Stimulated activated CD4-positive, alpha-beta T cell treated with anti-CD3 and anti-CD28 coated beads, Interleukin-15, amount 100 ng/mL, for 48 hours (primary cell): ENCODE data around the gene TLX1.

Experiments used
- DNase-seq, 2 donors: peaks; one replicate each; pipeline ENCODE4 v3.0.0-alpha.2; 2020; ENCODE audit warnings: low read depth in 2 of 2

The TLX1 gene

DNA sequence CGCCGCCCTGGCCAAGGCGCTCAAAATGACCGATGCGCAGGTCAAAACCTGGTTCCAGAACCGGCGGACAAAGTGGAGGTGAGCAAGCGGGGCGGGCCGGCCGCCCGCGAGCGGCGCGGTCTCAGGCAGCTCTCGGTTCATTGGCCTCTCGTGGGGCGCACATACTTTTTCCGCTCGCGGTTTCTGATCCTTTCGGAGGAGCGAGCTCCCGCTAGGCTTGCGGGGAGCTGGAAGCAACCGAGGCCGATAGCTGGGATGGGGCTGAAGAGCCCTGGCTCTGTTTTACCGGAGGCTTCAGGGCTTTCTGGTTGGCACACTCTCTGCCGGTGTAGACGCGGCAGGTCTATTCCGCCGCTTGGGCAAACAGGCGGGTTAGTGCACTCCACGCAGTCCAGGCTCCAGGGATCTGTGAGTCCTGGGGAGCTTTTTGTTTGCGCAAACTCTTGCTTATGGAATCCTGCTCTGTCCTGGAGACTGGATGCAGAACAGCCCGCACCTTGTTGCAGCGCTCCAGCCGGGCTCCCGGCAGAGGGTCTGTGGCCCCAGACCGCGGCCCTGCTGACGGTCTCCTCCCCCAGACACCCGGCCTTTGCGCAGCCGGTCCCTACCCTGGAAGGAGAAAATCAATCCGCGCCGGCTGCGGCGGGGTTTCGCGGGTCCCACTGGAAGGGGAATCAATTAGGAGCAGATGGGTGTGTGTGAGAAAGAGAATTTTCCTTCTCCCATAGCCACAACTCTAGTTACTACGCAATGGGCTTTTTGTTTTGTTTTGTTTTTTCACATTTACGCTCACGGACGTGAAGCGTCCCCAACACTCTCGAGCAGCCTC is 3.4 kb downstream of the TLX1 start:
- DNase-seq, result no peak

DNA sequence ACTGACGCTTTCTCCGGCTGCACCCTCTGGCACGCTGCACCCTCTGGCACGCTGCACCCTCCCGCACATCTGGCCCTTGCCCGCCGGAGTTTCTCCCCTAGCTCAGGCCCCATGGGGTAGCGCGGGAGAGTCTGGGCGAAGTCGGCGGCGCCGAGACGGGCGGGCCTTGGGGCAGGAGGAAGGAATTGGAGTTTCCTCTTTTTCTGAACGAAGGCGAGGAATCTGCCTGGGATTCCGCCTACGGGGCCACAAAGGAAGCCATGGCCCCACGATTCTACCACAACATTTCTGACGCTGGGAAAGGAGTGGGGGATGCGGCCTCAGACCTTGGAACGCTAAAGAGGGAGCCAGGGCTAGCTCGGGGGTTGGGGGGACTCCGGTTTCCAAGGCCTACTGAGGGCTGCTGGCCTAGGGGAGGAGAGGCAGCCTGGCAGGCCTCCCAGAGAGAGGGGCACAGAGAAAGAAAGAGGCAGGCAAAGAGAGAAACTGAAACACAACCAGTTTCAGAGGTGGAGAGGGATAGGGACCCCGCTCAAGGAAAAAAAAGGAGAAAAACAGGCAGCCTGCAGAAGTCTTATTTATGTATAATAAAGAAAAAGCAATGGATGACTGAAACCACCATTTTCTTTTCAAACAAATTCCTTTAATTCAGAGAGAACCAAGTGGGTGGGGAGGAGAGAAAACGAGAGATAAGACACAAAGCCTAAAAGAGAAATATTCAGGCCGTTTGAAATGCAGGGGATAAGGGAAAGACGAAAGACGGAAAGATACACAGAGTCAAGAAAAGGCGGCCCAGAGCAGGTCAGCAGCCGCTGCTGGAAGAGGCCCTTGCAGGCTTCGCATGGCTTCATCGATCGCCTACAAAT is 4.3 kb downstream of the TLX1 start:
- no peak for DNase-seq

DNA sequence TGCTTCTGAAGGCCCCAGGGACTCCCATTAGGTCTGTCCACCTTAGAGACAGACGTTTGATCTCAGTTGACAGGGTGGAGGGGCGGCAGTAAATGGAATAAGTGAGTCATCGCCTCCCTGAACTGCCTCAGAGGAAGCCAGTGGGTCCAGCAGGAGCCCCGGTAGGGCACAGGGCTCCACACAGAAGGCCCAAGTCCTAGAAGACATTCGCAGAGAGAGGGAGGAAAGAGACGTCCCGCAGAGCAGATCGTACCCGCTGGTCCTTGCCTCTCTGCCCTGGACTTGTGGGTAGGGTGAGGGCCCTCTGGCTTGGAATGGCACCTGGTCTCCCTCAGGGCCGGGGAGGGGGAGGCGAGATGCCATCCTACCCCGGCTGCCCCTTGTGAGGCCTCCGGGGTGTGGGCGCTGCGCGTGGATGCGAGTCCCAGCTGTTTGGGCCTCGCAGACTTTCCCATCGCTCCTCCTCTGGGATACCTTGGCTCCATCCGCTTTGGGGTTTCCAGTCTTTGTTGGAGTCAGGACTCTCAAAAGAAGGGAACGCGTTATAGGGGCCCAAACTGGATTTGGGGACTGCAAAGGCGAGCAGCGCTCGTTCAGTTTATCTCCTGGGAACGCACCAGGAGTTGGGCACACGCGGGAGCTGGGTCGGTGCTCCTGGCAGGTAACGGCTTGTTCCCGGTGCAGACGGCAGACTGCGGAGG is 5.1 kb downstream of the TLX1 start:
- DNase-seq, result no peak

DNA sequence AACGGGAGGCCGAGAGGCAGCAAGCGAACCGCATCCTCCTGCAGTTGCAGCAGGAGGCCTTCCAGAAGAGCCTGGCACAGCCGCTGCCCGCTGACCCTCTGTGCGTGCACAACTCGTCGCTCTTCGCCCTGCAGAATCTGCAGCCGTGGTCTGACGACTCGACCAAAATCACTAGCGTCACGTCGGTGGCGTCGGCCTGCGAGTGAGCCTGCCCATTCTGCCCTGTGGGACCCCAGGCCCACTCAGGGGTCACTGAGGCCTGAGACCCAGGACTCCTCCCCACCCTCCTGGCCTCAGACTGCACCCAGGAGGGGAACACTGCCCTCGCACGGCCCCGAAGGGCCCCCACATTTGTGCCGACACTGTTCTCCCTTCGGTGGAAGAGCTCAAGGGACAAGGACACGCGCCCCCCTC is 5.6 kb downstream of the TLX1 start:
- DNase-seq, result no peak

DNA sequence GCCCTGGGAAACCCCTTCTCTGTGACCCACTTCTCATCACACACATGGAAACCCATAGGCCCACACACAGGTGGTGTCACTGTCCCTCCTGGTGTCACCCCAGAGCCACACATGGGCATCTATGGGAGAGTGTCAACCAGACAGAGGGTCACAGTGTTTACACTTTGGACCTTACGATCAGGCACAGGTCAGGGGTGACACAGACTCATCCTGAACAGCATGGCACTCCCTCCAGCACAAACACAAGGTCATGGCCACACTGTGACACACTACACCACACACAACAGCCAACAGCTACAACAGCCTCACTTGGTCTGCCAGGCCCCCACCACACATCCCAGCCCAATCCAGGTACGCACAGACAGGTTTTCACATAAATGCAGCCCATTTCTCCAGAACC is 6.2 kb downstream of the TLX1 start:
- no peak for DNase-seq

DNA sequence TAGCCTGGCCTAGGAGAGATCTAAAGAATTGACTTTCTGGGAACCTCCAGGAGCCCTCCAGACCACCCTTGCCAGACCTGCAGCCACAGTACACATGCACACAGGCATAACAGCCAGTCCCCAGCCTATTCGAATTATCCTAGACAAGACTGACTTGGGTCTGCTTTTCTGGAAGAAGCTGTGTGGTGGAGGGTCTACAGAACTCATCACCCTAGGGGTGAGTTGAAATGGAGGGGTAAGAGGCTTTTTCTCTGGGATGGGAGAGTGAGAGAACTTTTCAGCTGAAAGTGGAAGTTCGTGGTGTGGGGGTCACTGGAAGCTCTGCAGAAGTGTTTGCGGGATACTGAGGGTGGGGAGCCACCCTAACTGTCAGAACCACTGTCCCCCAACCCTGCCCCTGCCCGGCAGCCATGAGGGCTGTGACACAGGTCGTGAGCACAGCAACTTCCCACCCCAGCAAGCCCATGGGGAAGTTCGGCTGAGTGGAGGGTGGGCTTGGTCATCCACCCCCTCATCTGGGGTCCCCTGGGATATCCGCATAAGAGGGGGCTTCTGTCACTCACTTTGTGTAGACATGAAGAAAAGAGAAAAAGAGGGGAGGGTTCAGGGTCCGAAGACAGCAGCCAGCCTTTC is 7.8 kb downstream of the TLX1 start:
- no peak for DNase-seq

DNA sequence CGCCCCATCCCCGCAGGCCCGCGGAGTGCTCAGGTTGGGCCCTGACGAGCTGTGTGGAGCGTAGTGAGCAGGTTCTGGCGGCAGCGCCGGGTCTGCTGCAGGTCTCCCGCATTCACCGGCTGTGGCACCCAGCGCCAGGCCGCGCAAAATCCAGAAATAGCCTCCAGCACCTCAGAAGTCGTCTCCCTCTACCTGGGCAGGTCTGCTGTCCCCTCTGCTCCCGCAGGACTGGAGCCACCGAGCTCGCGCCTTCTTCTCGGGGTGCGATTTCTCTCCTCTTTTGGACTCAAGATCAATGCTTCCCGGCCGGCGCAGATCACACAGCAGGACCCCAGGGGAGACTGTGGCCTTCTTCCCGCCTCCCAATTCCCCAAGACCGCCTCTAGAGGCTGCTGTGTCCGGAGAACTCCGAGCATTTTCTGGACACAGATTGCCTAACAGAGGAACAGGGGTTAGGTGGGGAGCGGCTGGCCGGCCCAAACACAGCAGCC is 8.4 kb downstream of the TLX1 start:
- DNase-seq, result no peak

DNA sequence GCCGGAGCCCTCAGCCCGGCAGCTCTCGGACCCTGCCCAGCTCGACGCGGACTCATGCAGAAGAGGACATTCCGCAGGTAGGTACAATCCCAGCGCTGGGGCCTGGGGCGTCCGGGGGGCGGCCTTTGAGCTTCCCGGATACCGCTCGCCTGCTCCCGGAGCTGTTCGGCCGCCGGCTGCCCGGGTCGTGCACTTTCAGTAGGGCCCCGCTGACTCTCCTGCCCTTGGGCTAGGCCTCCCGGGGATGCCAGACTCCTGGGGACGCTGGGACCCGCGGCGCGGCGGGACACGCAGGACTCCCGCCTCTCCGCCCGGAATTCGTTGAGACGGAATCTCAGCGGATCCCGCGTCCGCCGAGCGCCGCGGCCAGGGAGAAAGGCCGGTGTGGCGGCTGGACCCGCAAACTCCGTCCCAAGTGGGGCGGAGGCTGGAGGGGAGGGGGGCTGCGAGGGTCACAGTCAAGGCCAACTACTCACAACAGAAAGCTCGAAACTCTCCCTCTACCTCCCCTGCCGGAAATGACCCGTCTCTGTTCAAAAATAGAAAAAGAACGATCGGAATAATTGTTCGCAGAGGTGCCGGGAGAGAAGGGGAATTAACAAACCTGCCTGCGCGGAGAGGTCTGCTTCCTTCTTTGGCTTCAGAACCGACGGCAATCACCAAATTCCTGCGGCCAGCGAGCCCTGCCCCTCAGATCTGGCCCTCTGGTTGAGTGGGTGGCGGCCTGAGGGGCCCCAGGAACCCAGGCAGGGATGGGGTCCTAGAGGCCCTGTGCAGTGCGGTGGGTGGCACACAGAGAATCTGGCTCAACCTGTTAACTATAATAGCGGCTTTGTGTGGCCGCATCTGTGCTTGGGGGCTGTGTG is 9.2 kb downstream of the TLX1 start:
- DNase-seq, result no peak

DNA sequence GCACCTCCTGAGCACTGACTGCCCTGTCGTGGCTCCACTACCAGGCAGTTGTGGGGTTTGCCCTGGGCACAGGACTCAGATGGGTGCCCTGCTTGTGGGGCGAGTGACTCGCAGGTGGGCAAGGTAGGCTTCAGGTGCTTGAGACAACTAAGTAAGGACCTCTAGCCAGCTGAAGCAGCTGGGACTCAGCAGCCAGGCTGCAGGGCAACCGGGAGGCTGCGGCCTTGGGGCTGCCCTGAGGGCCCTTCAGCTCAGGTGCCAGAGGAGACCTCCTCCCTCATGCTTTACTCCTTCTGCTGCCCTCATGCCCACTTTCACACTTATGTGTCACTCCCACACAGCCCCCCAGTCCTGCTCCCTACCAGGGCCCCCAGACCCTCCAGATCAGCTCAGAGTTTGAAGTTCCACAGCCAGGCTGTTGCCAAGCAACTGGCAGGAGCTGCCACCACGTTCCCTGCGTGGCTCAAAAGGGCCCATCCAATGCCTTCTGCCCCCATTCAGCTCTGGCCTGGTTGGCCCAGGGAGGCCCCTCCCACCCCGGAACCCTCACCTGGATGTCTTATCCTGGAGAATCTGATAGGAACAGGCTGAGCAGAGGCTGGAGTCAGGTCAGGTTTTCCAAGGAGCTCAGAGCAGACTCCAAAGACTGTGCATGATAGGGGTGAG is 10.0 kb downstream of the TLX1 start:
- no peak for DNase-seq

DNA sequence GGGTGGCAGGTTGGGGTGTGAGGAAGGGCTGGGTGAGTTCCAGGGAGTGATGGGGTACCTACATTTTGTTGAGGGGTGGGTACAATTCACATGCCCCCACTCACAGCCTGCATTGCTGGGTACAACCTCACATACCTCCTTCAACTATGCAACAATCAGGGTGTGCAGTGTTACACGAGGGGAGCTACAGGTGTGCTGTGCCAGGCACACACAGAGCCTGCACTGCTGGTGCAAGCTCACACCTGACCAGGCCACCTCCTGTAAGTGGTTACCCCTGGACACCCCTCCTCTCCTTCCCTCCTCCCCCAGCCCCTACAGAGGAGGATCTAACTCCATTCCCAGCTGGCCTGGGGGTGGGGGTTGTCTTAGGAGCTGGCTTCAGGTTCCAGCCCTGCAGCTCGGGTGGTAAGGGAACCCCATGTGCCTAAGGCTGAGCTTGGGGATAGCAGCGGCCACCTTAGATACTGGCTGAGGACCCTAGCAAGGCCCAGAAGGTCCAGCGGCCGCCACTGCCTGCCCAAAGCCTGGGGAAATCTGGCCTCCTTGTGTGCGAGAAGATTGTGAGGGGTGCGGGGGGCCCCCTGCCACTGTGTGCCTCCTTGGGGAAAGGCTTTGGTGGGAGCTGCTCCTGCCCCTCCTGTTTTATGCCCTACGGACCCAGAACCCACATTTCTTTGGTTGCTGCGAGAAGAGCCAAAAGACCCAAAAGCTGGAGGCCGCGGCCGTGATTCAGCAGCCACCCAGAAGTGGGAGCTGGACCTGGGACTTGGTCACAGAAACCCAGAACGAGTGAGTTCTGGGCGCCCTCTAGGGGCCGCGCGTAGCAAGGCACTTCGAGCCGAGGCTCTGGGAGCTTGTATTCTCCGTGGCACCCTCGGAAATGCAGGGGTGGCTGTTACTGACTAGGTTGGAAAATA is 10.8 kb downstream of the TLX1 start:
- DNase-seq, result peak; percentile 60 to 80

DNA sequence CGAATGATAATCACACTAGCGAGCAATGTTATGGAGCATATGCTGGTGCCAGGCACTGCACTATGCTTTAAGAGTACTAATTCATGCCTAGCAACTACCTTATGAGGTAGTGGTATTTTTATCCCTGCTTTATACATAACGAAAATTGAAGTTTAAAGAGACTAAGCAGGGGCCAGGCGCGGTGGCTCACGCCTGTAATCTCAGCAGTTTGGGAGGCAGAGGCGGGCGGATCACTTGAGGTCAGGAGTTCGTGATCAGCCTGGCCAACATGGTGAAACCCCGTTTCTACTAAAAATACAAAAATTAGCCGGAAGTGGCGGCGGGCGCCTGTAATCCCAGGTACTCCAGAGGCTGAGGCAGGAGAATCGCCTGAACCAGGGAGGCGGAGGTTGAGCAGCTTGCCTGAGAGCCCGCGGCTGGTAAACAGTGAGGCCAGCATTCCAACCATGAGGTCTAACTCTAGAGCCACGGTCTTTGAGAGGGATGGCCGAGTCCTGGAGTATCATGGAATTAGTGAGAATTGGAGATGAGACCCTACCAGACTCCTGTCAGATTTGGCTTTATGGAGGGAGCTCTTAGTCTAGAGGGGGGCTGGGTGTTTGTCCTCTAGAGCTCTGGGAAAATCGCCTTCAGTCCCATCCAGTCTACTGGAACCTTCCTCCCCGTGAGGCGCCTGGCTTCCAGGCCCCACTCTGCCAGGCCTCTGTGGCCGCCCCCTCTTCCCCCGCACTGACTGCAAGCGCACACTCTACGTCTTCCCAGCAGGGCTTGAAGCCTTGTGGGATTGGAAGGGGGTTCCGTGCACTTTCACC is 11.6 kb downstream of the TLX1 start:
- no peak for DNase-seq

DNA sequence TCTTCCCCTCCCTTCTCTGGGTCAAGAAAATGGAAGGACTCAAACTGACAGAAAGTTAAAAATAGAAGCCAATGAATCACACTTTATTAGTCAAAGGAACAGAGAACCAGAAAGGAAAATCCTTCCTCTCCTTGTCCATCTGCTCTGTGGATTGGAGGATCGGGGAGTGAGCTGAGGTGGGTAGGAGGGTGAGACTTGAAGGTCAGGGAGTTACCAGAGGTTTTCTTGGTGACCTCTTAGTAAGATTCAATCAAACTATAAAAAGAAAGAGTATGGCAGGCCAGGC is 12.2 kb downstream of the TLX1 start:
- DNase-seq, result no peak

DNA sequence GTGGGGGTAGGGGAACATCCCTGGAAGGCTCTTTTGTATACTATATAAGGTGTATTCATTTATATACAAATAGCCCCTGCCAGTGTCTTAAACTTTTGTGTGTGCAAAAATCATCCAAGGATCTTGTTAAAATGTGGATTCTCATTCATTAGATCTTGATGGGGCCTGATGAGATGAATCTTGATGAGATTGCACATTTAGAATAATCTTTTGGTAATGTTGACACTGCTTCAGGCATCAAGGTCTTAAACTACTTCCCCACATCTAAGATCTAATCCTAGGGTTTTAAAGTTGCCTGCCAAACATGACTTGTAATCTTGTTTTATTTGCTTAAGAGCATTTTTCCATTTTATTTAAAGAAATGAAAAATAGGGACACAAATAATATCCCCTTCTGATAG is 13.0 kb downstream of the TLX1 start:
- no peak for DNase-seq

DNA sequence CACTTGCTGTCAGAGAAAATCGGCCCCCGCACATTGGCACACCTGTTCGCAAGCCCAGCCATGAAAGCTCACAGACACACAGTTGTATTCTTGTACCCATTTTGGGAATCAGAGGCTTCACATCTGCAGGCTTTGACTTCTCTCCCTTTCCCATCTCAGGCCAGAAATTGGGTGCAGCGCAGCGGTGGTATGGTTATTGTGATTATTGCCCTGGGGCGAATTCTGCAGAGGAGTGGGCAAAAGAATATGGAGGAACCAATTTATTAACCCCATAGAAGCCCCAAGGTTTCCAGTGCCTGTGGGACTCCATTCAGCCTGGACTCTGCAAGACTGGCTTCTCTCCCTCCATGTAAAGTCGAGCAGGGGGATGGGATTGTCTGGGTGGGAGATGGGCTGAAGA is 14.0 kb downstream of the TLX1 start:
- no peak for DNase-seq

DNA sequence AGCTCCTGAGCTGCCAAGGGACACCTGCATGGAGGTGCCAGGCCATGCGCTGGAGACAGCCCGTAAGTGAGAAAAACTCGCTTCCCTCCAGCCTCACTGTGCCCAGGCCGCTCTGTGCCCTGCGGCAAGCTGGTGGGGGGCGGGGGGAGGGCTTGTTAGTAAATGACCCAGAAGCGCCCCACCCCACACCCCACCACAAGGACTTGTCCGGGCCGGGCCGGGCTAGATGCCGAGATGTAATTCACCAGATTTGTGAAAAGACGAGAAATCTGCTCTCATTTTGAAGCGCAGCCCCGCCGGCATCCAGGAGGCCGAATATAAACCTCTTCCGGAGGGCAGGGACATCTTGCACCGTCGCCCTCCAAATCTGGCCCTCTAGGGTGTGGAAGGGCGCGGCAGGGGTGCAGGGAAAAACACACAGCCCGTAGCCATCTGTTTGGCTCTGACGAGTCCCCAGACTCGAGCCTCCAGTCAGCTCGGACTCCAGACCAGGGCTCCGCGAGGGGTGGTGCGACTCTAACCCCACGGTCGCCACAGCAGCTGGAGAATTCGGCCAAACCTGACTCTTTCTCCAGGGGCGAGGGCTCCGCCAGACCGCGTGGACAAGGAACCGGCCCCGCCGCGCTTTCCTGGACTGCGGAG is 14.8 kb downstream of the TLX1 start:
- no peak for DNase-seq

DNA sequence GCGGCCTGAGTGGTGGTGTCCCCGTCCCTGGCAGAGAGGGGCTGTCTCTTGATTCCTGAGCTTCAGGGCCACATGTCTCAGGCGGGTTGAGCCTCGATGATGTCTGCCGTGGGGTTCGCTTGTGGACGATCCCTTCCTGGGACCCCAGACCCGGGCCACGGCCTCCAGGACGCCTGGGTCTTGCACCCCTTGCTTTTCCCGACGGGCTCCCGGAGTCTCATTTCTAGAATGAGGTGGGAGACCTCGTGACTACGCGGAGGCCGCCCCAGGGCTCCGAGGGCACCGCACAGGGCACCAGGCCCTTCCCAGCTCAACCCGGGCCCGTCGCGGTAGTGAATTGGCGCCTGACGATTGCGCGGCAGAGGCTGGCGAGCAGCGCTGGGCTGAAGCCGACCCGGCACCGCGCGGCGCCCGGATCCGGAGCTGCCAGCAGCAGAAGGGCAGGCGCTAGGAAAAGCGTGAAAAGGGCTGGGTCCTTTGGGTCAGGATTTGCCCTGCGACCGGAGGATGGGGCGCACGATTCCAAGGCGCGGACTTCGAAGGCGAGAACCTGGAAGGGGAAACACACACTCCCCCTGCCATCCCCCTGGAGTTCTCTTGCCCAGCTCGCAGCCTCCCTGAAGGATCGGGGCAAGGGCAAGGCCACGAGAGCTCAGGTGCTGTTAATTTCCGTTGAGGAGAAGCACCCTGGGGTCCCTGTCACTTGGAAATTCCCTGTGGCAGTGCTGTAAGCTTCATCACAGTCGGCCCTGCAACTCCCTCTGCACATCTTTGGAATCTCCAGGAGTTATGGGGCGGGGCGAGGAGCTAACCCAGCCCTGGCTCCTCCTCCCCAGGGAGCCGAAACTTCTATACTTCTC is 15.5 kb downstream of the TLX1 start:
- DNase-seq, result no peak

DNA sequence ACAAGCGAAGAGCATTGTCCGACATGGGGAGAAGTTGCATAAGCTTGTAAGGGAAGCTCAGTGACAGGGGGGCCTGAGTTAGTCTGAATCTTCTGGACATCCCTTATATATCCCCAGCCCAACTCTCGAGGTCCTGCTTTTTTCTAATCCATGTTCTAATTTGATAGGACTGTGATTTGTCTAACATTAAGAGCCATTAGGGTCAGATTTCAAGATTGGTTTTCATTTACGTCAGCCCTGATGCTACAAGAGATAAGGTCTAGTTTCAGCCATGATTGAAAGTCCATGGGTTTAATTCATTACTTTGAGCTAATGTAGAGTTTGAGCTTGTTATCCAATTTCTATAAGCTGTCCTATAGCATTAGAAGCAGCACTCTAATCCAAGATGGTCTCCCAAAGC is 20.3 kb downstream of the TLX1 start:
- DNase-seq, result no peak
